Measurements from ENCODE around the gene SLC15A4. TPM values are rescaled to one million over a fixed set of nuclear protein-coding genes. Genes with fewer than 3 reads are reported as not detected.

Gene SLC15A4
- total RNA-seq, 4 donors from 2014 or later, result 41.3 to 55.1 (median 43.6) TPM

DNA sequence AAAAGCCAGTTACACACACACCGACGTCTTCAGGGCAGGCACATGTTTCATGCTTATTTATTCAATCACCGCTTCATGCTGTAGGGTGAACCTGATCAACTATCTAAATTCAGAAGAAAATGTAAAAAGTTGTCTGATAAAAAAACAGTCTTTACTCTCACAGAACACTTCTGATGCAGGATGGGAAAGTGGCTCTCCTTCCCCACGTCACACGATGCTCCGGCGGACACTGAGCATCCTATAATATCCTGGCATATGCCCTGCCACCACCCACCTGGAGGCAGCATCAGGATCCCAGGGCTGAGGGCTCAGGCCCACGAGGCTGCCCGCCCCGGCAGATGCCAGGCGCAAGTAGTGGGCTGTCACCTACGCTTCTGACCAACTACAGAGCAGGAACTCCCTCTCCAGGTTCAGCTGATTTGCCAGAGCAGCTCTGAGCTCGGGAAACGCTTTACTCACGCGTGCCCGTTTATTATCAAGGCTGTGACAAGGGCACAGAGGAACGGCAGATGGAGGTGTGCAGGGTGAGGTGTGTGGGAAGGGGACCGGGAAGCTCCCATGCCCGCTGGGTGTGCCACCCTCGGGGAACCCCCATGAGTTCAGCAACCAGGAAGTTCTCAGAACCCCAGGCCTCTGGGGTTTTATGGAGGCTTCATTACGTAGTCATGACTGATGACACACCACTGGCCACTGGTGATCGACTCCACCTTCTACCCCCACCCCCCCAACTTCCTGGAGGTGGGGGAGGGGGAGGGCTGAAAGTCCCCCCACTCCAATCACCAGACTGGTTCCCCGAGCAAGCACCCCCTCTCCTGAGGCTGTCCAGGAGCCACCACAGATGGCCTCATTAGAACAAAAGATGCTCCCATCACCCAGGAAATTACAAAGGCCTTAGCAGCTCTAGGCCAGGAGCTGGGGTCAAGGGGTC lies 32.1 kb downstream of the SLC15A4 start:
- DNase-seq (ENCODE audit: low spot score in 2 of 2), result no peak
- WGBS, 2 donors, result 77 to 82% methylated on average over 23 to 24 of the region's 24 CpGs
- TF ChIP-seq, protein P1, sequence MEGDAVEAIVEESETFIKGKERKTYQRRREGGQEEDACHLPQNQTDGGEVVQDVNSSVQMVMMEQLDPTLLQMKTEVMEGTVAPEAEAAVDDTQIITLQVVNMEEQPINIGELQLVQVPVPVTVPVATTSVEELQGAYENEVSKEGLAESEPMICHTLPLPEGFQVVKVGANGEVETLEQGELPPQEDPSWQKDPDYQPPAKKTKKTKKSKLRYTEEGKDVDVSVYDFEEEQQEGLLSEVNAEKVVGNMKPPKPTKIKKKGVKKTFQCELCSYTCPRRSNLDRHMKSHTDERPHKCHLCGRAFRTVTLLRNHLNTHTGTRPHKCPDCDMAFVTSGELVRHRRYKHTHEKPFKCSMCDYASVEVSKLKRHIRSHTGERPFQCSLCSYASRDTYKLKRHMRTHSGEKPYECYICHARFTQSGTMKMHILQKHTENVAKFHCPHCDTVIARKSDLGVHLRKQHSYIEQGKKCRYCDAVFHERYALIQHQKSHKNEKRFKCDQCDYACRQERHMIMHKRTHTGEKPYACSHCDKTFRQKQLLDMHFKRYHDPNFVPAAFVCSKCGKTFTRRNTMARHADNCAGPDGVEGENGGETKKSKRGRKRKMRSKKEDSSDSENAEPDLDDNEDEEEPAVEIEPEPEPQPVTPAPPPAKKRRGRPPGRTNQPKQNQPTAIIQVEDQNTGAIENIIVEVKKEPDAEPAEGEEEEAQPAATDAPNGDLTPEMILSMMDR (IDR thresholded peaks at IDR 0.05), result no peak
- TF ChIP-seq POLR2A (IDR thresholded peaks at IDR 0.05), result no peak
- H3K4me3 ChIP-seq (ENCODE audit: low read depth, poor library complexity, severe bottlenecking), result no peak overlapping the region
- intact Hi-C loops (cut with DNase I; ENCODE audit: low total_unique reads), result no loop called here

DNA sequence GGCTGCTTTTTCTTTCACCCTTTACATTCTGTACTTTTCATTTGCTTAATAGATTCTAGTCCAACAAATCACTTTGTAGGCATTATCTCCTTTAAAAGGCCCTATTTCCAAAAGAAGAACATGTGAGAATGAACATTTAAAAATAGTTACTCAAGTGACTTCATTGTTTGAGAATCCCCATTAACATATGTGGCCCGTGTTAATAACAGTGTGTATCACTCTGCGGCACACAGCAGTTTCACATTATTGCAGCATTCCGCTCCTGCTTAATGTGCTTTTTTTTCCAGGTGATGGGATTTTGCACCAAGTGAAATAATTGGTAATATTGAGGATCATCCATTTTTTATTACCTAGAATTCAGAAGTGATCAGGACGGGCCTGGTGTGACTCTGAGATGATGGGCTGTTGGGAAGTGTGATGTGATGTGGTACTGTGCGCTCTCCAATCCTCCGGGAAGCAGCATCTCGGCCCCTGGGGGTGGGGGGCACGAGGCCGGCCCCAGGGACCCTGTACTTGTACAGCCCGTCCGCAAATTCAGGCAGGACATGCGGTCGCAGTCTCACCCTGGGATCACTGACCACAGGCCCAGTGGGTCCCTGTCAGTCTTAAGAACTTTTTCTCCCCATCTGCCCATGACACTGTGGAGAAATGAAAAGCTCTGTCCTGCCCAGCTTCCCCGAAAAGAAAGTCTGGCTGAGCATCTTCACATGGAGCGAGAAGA lies 32.9 kb downstream of the SLC15A4 start:
- TF ChIP-seq POLR2A (IDR thresholded peaks at IDR 0.05), result no peak
- TF ChIP-seq, protein P1 (IDR thresholded peaks at IDR 0.05), result no peak
- H3K4me3 ChIP-seq (ENCODE audit: low read depth, poor library complexity, severe bottlenecking), result no peak overlapping the region
- 82 to 85% methylated on average over 15 of the region's 15 CpGs for WGBS, 2 donors
- DNase-seq (ENCODE audit: low spot score in 2 of 2), result no peak
- intact Hi-C loops (cut with DNase I; ENCODE audit: low total_unique reads), result no loop called here

DNA sequence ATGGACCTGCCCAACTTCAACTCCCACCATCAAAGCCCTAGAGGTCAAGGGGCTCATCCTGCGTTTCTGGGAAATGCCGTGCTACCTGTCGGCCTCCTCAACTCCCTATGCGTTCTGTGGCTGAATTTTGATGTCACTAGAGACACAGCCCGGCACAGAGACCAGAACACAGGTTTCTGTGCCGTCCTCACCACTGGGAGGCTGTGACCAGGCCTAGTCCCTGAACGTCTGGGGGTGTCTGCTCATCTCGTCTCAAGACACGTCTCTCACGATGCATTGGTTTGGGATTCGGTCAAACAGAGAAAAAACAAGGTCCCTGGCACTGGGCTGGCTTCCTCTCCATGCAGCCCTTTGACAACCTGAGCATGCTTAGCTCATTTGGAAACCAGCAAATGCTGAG lies 33.5 kb downstream of the SLC15A4 start:
- no peak for TF ChIP-seq POLR2A (IDR thresholded peaks at IDR 0.05)
- TF ChIP-seq, protein P1 (IDR thresholded peaks at IDR 0.05), result no peak
- 83 to 89% methylated on average over 11 of the region's 11 CpGs for WGBS, 2 donors
- no peak overlapping the region for H3K4me3 ChIP-seq (ENCODE audit: low read depth, poor library complexity, severe bottlenecking)
- intact Hi-C loops (cut with DNase I; ENCODE audit: low total_unique reads), result no loop called here
- DNase-seq (ENCODE audit: low spot score in 2 of 2), result no peak

DNA sequence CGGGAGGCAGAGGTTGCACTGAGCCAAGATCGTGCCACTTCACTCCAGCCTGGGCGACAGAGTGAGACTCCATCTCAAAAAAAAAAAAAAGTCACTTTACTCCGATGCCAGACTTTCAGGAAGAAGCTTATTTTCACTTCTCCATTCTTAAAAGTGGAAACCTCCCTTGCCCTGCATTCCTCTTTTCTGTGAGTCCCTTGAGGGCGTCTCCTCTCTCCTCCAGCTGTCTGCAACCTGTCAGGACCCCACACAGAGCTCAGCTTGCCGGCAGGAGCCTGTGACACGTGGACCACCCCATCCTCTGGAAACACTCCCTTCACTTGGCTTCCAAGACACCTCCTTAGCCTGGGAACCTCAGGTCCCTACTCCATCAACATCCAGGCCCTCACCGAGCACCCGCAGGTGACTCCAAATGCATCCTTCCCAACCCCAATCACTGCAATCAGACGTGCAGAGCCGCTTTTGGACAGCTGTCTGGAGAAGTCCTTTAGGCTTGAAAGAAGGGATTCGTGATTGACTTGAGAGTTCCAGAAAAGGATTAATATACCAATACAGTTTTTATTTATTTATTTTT lies 34.3 kb downstream of the SLC15A4 start:
- WGBS, 2 donors, result 50 to 54% methylated on average over 12 of the region's 12 CpGs
- DNase-seq (ENCODE audit: low spot score in 2 of 2), result no peak
- TF ChIP-seq, protein P1 (IDR thresholded peaks at IDR 0.05), result no peak
- TF ChIP-seq POLR2A (IDR thresholded peaks at IDR 0.05), result no peak
- intact Hi-C loops (cut with DNase I; ENCODE audit: low total_unique reads), result no loop called here
- no peak overlapping the region for H3K4me3 ChIP-seq (ENCODE audit: low read depth, poor library complexity, severe bottlenecking)

DNA sequence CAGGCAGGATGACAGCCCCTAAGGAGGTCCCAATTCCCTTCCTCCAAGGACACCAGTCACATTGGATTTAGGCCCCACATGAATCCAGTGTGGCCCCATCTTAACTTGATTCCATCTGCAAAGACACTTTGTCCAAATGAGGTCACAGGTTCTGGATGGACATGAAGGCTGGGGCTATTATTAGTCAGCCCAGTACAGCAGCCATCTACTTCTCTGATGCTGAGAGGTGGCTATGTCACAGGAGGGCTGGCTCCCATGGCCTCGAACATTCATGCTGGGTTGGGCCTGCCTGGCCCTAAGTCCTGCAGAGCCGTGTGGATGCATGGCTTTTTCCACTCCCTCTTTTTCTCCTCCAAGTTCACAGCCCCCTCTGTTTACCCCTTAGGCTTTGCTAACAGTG lies 35.9 kb downstream of the SLC15A4 start:
- DNase-seq (ENCODE audit: low spot score in 2 of 2), result no peak
- TF ChIP-seq, protein P1 (IDR thresholded peaks at IDR 0.05), result no peak
- TF ChIP-seq POLR2A (IDR thresholded peaks at IDR 0.05), result no peak
- H3K4me3 ChIP-seq (ENCODE audit: low read depth, poor library complexity, severe bottlenecking), result no peak overlapping the region
- 68 to 74% methylated on average over 2 of the region's 2 CpGs for WGBS, 2 donors
- intact Hi-C loops (cut with DNase I; ENCODE audit: low total_unique reads), result no loop called here
